Measurements from ENCODE around the gene GOLGA3. TPM values are rescaled to one million over a fixed set of nuclear protein-coding genes. Genes with fewer than 3 reads are reported as not detected.
"Not testable (repeated sequence)": the region's sequence is repeated elsewhere in the genome, so short reads cannot be mapped to it uniquely, and the experiment has no call there.

The GOLGA3 gene
- total RNA-seq, 2 donors from 2014 or later: 70.3 to 96.5 TPM

DNA sequence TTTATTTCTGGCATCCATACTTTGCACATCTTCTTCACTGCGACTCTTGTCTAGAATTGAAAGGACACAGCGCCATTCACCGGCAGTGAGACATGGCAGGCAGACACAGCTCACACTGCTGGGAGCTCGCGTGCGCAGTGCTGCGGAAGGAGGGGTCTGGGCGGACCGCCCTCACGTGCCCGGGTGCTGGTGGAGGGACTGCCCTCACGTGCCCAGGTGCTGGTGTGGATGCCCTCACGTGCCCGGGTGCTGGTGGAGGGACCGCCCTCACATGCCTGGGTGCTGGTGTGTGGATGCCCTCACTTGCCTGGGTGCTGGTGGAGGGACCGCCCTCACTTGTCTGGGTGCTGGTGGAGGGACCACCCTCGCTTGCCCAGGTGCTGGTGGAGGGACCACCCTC lies 27.9 kb upstream of the GOLGA3 start:
- intact Hi-C loops (cut with DNase I): no loop called here
- H3K4me1 ChIP-seq: no peaks in the 10 kb centered on the region
- no peak for TF ChIP-seq CTCF (IDR thresholded peaks at IDR 0.05)
- no peak overlapping the region for H3K9ac ChIP-seq (ENCODE audit: low read depth in 2 of 2, low read length in 2 of 2)
- H3K27ac ChIP-seq: no peak overlapping the region
- DNase-seq: no peak
- H3K9me3 ChIP-seq: no peaks in the 10 kb centered on the region
- H3K4me3 ChIP-seq: no peak overlapping the region
- H3K36me3 ChIP-seq: peaks cover 32% of the 10 kb centered on the region
- no peaks in the 10 kb centered on the region for H3K27me3 ChIP-seq

DNA sequence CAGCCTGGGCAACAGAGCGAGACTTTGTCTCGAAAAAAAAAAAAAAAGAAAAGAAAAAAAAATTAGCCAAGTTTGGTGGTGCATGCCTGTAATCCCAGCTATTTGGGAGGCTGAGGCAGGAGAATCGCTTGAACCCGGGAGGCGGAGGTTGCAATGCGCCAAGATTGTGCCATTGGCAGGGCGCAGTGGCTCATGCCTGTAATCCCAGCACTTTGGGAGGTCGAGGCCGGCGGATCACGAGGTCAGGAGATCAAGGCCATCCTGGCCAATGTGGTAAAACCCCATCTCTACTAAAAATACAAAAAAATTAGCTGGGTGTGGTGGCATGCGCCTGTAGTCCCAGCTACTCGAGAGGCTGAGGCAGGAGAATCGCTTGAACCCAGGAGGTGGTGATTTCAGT lies 26.5 kb upstream of the GOLGA3 start:
- H3K4me3 ChIP-seq; intact Hi-C loops (cut with DNase I); H3K27me3 ChIP-seq; H3K9ac ChIP-seq (ENCODE audit: low read depth in 2 of 2, low read length in 2 of 2); H3K4me1 ChIP-seq; H3K9me3 ChIP-seq; DNase-seq; H3K27ac ChIP-seq: not testable (repeated sequence)
- peaks cover 27% of the 10 kb centered on the region for H3K36me3 ChIP-seq

GRCh38 chr12:132853285-132854092 lies 24.8 kb upstream of the GOLGA3 start:
- no peaks in the 10 kb centered on the region for H3K9me3 ChIP-seq
- no peak overlapping the region for H3K9ac ChIP-seq (ENCODE audit: low read depth in 2 of 2, low read length in 2 of 2)
- H3K4me3 ChIP-seq: no peak overlapping the region
- no peak for DNase-seq
- no peak overlapping the region for H3K27ac ChIP-seq
- no peaks in the 10 kb centered on the region for H3K27me3 ChIP-seq
- TF ChIP-seq CTCF (IDR thresholded peaks at IDR 0.05): no peak
- intact Hi-C loops (cut with DNase I): no loop called here
- H3K36me3 ChIP-seq: peaks cover 26% of the 10 kb centered on the region
- H3K4me1 ChIP-seq: no peaks in the 10 kb centered on the region

- H3K9ac ChIP-seq (ENCODE audit: low read depth in 2 of 2, low read length in 2 of 2): no peak overlapping the region
- TF ChIP-seq CTCF (IDR thresholded peaks at IDR 0.05): no peak
- H3K4me1 ChIP-seq: no peaks in the 10 kb centered on the region
- no peak overlapping the region for H3K27ac ChIP-seq
- no peak for DNase-seq
- H3K9me3 ChIP-seq: no peaks in the 10 kb centered on the region
- intact Hi-C loops (cut with DNase I): no loop called here
- H3K36me3 ChIP-seq: peaks cover 32% of the 10 kb centered on the region
- no peaks in the 10 kb centered on the region for H3K27me3 ChIP-seq
- H3K4me3 ChIP-seq: no peak overlapping the region
Observed at GRCh38 chr12:132852496-132852895, 23.8 kb upstream of the GOLGA3 start.

- Histone ChIP-seq H3K27me3 (no peaks in the 10 kb centered on the region), H3K4me1 (no peaks in the 10 kb centered on the region), H3K36me3 (peaks cover 39% of the 10 kb centered on the region), H3K9me3 (no peaks in the 10 kb centered on the region), H3K4me3 (no peak overlapping the region), H3K27ac (no peak overlapping the region), H3K9ac (ENCODE audit: low read depth in 2 of 2, low read length in 2 of 2) (no peak overlapping the region)
- no peak for TF ChIP-seq CTCF (IDR thresholded peaks at IDR 0.05)
- intact Hi-C loops (cut with DNase I): no loop called here
- no peak for DNase-seq
Observed at GRCh38 chr12:132851465-132851864, 22.8 kb upstream of the GOLGA3 start.

GRCh38 chr12:132850291-132850690 lies 21.6 kb upstream of the GOLGA3 start:
- Histone ChIP-seq H3K4me3 (no peak overlapping the region), H3K9ac (ENCODE audit: low read depth in 2 of 2, low read length in 2 of 2) (no peak overlapping the region), H3K4me1 (no peaks in the 10 kb centered on the region), H3K36me3 (peaks cover 37% of the 10 kb centered on the region), H3K27me3 (no peaks in the 10 kb centered on the region), H3K27ac (no peak overlapping the region), H3K9me3 (no peaks in the 10 kb centered on the region)
- intact Hi-C loops (cut with DNase I): no loop called here
- DNase-seq: no peak
- no peak for TF ChIP-seq CTCF (IDR thresholded peaks at IDR 0.05)
